Nephron (organoid): ENCODE measurements around the gene TSEN2.

ENCODE experiments used
- H3K27ac Mint-ChIP-seq, 3 experiments: 2 replicates each; pipeline ENCODE4 v1.8.0; 2020; ENCODE audit warnings: mixed read lengths in 3 of 3, mild to moderate bottlenecking in 2 of 3, moderate library complexity in 1 of 3
- H3K27me3 Mint-ChIP-seq: 2 replicates; pipeline ENCODE4 v1.8.0; 2021; ENCODE audit warnings: low read depth, mild to moderate bottlenecking, moderate library complexity, mixed read lengths
- H3K36me3 Mint-ChIP-seq: 2 replicates; pipeline ENCODE4 v1.8.0; 2020; ENCODE audit warnings: low read depth, mixed read lengths
- H3K4me1 Mint-ChIP-seq: 2 replicates; pipeline ENCODE4 v1.8.0; 2020; ENCODE audit warnings: mixed read lengths
- H3K4me3 Mint-ChIP-seq, 3 experiments: 2 replicates each; pipeline ENCODE4 v1.8.0; 2020; ENCODE audit warnings: mild to moderate bottlenecking in 3 of 3, mixed read lengths in 3 of 3, moderate library complexity in 2 of 3
- H3K9me3 Mint-ChIP-seq: 2 replicates; pipeline ENCODE4 v1.8.0; 2020; ENCODE audit warnings: mixed read lengths
- TF ChIP-seq, protein P1 (sequence below), 3 experiments: fragments of 200-600 bp; sonication (generic); IDR thresholded peaks; one replicate each; pipeline ENCODE4 v1.5.0; 2021; ENCODE audit warnings: antibody characterized with exemption in 3 of 3; ENCODE audit not compliant: unreplicated experiment in 3 of 3

Gene TSEN2

DNA sequence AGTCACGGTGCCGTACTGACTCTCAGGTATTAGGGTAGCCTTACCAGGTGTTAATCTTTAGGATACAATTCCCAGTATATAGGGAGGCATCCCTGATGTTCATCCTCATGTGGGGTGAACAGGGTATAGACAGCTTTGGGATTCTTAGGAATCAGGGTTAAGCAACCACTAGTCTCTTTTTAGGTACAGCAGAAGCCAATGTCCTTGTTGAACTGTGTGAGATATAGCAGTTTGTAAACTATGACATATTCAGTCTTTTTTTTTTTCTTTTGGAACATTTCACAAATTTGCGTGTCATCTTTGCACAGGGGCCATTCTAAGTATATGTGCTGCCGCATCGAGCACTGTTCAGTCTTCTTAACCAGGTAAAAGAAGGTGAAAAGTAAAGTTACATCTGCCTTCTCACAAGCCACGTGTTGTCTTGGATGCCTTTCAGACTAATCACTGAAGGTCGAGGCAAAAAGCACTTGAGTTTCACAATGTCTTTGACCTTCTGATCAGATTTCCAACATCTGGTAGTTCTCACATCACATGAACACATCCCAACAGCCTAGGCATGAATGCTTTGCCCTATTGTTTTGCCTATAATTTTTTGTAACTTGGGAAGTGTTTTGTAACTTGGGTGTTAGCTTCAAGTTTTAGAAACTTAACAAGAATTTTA, 17.2 kb downstream of the TSEN2 start:
- H3K4me1 Mint-ChIP-seq: no peaks in the 10 kb centered on the region
- H3K36me3 Mint-ChIP-seq: peaks cover 77% of the 10 kb centered on the region
- H3K27ac Mint-ChIP-seq: no peak overlapping the region
- H3K4me3 Mint-ChIP-seq: no peak overlapping the region
- TF ChIP-seq, protein P1, sequence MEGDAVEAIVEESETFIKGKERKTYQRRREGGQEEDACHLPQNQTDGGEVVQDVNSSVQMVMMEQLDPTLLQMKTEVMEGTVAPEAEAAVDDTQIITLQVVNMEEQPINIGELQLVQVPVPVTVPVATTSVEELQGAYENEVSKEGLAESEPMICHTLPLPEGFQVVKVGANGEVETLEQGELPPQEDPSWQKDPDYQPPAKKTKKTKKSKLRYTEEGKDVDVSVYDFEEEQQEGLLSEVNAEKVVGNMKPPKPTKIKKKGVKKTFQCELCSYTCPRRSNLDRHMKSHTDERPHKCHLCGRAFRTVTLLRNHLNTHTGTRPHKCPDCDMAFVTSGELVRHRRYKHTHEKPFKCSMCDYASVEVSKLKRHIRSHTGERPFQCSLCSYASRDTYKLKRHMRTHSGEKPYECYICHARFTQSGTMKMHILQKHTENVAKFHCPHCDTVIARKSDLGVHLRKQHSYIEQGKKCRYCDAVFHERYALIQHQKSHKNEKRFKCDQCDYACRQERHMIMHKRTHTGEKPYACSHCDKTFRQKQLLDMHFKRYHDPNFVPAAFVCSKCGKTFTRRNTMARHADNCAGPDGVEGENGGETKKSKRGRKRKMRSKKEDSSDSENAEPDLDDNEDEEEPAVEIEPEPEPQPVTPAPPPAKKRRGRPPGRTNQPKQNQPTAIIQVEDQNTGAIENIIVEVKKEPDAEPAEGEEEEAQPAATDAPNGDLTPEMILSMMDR (IDR thresholded peaks at IDR 0.05; ENCODE audit: unreplicated experiment in 3 of 3): no peak
- H3K27me3 Mint-ChIP-seq: no peaks in the 10 kb centered on the region
- no peaks in the 10 kb centered on the region for H3K9me3 Mint-ChIP-seq

DNA sequence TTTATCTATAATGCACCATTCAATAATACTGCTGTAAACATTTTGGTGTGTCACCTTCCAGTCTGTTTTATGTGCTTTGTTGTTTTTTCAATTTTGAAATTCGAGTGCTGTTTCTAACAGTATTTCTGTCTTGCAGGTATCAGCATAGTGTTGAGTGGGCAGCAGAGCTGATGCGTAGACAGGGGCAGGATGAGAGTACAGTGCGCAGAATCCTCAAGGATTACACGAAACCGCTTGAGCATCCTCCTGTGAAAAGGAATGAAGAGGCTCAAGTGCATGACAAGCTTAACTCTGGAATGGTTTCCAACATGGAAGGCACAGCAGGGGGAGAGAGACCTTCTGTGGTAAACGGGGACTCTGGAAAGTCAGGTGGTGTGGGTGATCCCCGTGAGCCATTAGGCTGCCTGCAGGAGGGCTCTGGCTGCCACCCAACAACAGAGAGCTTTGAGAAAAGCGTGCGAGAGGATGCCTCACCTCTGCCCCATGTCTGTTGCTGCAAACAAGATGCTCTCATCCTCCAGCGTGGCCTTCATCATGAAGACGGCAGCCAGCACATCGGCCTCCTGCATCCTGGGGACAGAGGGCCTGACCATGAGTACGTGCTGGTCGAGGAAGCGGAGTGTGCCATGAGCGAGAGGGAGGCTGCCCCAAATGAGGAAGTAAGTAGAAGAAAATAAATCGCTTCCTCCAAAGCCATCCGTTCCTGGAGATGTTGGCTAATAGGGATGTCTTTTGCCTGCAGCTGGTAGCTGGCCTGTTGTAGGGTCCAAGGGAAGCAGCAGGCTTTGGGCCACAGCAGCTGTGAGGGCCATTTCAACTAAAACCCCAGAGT, 19.1 kb downstream of the TSEN2 start:
- TF ChIP-seq, protein P1 (IDR thresholded peaks at IDR 0.05; ENCODE audit: unreplicated experiment in 3 of 3): no peak
- H3K4me1 Mint-ChIP-seq: peaks cover 9% of the 10 kb centered on the region
- no peak overlapping the region for H3K4me3 Mint-ChIP-seq
- H3K9me3 Mint-ChIP-seq: no peaks in the 10 kb centered on the region
- no peaks in the 10 kb centered on the region for H3K27me3 Mint-ChIP-seq
- no peak overlapping the region for H3K27ac Mint-ChIP-seq
- peaks cover 70% of the 10 kb centered on the region for H3K36me3 Mint-ChIP-seq

DNA sequence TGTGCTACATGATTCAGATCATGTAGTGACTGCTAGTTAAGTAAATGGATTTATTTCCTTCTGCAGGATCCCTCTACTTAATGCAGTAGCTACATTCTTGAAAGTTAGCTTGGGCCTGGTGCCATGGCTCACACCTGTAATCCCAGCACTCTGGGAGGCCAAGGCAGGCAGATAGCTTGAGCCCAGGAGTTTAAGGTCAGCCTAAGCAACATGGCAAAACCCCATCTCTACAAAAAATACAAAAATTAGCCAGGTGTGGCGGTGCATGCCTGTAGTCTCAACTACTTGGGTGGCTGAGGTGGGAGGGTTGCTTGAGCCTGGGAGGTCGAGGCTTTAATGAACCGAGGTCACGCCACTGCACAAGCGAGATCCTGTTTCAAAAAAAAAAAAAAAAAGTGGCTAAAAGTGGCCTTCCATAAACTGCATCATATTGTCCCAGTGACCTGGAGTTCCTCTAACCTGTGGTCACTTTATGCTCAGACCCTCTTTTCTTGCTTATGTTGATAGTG, 22.0 kb downstream of the TSEN2 start:
- Mint-ChIP-seq H3K4me1 (peaks cover 11% of the 10 kb centered on the region), H3K27me3 (no peaks in the 10 kb centered on the region), H3K4me3 (no peak overlapping the region), H3K9me3 (no peaks in the 10 kb centered on the region), H3K36me3 (peaks cover 58% of the 10 kb centered on the region), H3K27ac (no peak overlapping the region)
- TF ChIP-seq, protein P1 (IDR thresholded peaks at IDR 0.05; ENCODE audit: unreplicated experiment in 3 of 3): no peak

DNA sequence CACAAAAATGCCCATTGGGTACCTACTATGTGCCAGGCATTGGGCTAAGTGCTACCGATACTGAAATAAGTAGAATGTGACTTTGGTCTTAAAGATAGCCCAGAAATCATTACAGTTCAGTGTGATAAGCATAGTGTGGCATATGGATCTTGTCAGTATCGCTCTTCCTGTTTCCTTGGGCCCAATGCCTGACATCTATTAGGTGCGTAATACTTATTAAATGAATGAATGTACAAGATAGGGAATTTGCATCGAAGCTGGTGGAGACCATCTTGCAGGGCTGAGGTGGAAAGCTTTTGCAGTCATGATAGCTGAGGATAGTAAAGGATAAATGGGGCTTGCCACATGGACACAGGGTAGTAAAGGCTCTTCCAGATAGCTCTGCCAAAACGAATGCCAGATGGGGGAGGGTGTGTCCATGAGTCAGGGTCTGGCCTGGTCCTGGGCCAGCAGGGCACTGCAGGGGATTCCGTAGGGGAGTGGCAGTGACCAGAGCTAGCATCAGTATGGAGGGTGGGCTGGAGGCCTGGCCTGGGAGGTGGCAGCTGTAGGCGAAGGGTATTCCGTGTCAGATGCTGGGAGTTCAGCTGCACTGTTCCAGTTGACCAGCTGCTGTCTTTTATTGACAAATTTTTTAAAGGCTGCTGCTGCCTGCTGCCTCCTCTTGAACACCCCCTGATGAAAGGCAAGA, 23.5 kb downstream of the TSEN2 start:
- Mint-ChIP-seq H3K27ac (peak overlapping the region in 2 of 3 experiments; percentile 8 to 24), H3K4me1 (peaks cover 11% of the 10 kb centered on the region), H3K27me3 (no peaks in the 10 kb centered on the region), H3K36me3 (peaks cover 51% of the 10 kb centered on the region), H3K9me3 (no peaks in the 10 kb centered on the region), H3K4me3 (no peak overlapping the region)
- TF ChIP-seq, protein P1 (IDR thresholded peaks at IDR 0.05; ENCODE audit: unreplicated experiment in 3 of 3): no peak

DNA sequence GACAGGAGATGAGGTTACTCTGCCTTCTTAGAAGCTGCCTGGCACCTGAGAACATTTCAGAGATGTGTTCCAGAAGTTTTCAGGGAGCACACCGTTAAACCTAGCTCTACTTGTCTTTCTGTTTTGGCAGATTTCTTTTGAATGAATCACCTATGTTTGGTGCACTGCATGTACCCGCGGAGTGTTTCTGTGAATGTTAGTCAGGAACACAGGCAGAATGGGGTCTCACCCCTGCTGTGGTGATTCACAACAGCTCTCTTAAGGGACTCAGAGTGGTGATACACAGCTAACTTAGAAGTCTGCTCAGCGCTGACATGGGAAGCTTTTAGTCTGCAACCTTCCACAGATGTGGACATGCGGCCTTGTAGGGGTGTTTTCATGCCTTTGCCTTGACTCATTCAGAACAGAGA, 24.0 kb downstream of the TSEN2 start:
- Mint-ChIP-seq H3K4me1 (peaks cover 11% of the 10 kb centered on the region), H3K27ac (peak overlapping the region in 2 of 3 experiments; percentile 8 to 24), H3K9me3 (no peaks in the 10 kb centered on the region), H3K4me3 (no peak overlapping the region), H3K36me3 (peaks cover 50% of the 10 kb centered on the region), H3K27me3 (no peaks in the 10 kb centered on the region)
- TF ChIP-seq, protein P1 (IDR thresholded peaks at IDR 0.05; ENCODE audit: unreplicated experiment in 3 of 3): no peak
